ENCODE measurements around the gene CNN2.

DNA sequence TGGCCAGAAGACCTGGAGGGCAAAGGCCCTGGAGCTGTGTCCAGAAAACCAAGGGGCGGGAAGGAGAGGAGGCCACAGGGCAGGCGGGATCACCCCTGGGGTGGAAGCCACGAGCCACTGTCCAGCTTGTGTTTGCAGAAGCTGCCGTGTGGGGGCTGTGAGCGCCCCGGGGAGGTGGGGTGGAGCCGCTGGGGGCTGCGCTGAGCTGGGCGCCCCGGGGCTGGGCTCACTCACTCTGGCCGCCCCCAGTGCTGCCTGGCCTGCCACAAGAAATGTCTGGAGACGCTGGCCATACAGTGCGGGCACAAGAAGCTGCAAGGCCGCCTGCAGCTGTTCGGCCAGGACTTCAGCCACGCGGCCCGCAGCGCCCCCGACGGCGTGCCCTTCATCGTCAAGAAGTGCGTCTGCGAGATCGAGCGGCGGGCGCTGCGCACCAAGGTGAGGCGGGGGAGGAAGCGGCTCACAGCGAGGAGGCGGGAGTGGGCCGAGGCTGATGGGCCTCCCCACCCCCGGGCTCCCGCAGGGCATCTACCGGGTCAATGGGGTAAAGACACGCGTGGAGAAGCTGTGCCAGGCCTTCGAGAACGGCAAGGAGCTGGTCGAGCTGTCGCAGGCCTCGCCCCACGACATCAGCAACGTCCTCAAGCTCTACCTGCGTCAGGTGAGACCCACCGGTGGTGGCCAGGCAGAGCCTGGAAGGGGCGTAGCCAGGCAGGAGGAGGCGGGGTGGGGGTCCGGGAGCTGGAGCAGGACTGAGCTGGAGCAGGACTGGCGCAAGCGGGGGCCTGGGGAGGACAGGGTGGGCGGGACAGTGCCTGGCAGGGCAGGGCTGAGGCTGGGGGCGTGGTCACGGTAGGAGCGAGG, 55.1 kb downstream of the CNN2 start:
- TF ChIP-seq, protein P1, sequence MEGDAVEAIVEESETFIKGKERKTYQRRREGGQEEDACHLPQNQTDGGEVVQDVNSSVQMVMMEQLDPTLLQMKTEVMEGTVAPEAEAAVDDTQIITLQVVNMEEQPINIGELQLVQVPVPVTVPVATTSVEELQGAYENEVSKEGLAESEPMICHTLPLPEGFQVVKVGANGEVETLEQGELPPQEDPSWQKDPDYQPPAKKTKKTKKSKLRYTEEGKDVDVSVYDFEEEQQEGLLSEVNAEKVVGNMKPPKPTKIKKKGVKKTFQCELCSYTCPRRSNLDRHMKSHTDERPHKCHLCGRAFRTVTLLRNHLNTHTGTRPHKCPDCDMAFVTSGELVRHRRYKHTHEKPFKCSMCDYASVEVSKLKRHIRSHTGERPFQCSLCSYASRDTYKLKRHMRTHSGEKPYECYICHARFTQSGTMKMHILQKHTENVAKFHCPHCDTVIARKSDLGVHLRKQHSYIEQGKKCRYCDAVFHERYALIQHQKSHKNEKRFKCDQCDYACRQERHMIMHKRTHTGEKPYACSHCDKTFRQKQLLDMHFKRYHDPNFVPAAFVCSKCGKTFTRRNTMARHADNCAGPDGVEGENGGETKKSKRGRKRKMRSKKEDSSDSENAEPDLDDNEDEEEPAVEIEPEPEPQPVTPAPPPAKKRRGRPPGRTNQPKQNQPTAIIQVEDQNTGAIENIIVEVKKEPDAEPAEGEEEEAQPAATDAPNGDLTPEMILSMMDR (IDR thresholded peaks at IDR 0.05): no peak
- TF ChIP-seq RFX5 (IDR thresholded peaks at IDR 0.05) (no peak), EP300 (IDR thresholded peaks at IDR 0.05) (no peak), POLR2A (IDR thresholded peaks at IDR 0.05; ENCODE audit: low read length) (no peak), HOXA7 (CRISPR knock-in tag; IDR thresholded peaks at IDR 0.05) (no peak), MAFK (IDR thresholded peaks at IDR 0.05; ENCODE audit: partially characterized antibody) (no peak), BHLHE40 (IDR thresholded peaks at IDR 0.05; ENCODE audit: low read depth, low read length) (no peak), MYC (IDR thresholded peaks at IDR 0.05; ENCODE audit: borderline replicate concordance, low read length) (no peak), RCOR1 (IDR thresholded peaks at IDR 0.05; ENCODE audit: low read depth, low read length) (no peak), CHD2 (IDR thresholded peaks at IDR 0.05; ENCODE audit: low read length, partially characterized antibody) (no peak), PHF8 (IDR thresholded peaks at IDR 0.05; ENCODE audit: borderline replicate concordance, low read depth) (no peak)
- TF ChIP-seq, protein P2, sequence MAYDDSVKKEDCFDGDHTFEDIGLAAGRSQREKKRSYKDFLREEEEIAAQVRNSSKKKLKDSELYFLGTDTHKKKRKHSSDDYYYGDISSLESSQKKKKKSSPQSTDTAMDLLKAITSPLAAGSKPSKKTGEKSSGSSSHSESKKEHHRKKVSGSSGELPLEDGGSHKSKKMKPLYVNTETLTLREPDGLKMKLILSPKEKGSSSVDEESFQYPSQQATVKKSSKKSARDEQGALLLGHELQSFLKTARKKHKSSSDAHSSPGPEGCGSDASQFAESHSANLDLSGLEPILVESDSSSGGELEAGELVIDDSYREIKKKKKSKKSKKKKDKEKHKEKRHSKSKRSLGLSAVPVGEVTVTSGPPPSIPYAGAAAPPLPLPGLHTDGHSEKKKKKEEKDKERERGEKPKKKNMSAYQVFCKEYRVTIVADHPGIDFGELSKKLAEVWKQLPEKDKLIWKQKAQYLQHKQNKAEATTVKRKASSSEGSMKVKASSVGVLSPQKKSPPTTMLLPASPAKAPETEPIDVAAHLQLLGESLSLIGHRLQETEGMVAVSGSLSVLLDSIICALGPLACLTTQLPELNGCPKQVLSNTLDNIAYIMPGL (CRISPR knock-in tag; IDR thresholded peaks at IDR 0.05; ENCODE audit: borderline replicate concordance): no peak
- TF ChIP-seq, protein P3, sequence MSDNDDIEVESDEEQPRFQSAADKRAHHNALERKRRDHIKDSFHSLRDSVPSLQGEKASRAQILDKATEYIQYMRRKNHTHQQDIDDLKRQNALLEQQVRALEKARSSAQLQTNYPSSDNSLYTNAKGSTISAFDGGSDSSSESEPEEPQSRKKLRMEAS (IDR thresholded peaks at IDR 0.05): no peak
